Bronchial epithelial cell (primary cell): ENCODE results near the gene ZFAND6. TPM values are rescaled to one million over a fixed set of nuclear protein-coding genes. Genes with fewer than 3 reads are reported as not detected.

ENCODE experiments used
- DNase-seq: peaks from one replicate; pipeline ENCODE4 v3.0.0-alpha.2; 2010; ENCODE audit warnings: low read depth
- FAIRE-seq: peaks from 2 replicates; lab custom pipeline; 2011; peaks lifted over from hg19 to GRCh38; lab: Jason Lieb, UNC
- H3K27me3 ChIP-seq: 2 replicates; pipeline ENCODE4 v1.5.1; 2011; ENCODE audit warnings: low read length; ENCODE audit not compliant: control insufficient read depth, insufficient read depth
- H3K36me3 ChIP-seq: 2 replicates; pipeline ENCODE4 v1.5.1; 2011; ENCODE audit warnings: low read length; ENCODE audit not compliant: control insufficient read depth, insufficient read depth
- H3K4me3 ChIP-seq: 2 replicates; pipeline ENCODE4 v1.5.1; 2011; ENCODE audit warnings: mild to moderate bottlenecking, low read depth, low read length, control low read depth
- CTCF ChIP-seq: IDR thresholded peaks from 2 replicates; pipeline ENCODE4 v1.5.1; 2011; ENCODE audit warnings: mild to moderate bottlenecking, moderate library complexity, low read length, control low read depth, inconsistent platforms; ENCODE audit not compliant: insufficient read depth, severe bottlenecking
- total RNA-seq: library from RNA; depleted of rRNA; stranded (reverse); fragments of >200 nt; gene quantifications from 2 replicates; pipeline ENCODE4 v1.2.1, GENCODE V29; 2014

ZFAND6 gene
- total RNA-seq, 1 donor from 2014 or later = 186 TPM

- Histone ChIP-seq H3K4me3 (no peak overlapping the region), H3K27me3 (no peaks in the 10 kb centered on the region), H3K36me3 (peaks cover 18% of the 10 kb centered on the region)
- TF ChIP-seq CTCF = no peak
- DNase-seq = no peak
- FAIRE-seq = no peak
These were observed 125.1 kb downstream of the ZFAND6 start for GRCh38 chr15:80184554-80184953.

DNA sequence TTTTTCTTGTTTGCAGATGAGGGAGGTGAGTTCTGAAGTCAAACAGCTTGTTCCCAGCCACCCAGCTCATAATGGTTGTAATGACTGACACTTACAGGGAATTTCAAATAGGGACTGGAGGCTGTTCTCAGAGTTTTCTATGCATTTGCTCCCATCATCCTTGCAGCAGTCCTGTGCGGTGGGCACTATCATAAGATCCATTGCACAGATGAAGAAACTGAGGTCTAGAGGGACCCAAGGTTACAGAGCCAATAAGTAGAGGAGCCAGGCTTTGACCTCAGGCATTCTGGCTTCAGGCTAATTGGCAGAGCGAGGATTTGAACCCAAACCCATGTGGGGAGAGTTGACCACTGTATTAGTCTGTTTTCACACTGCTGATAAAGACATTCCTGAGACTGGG, 125.7 kb downstream of the ZFAND6 start:
- no peak for TF ChIP-seq CTCF
- Histone ChIP-seq H3K36me3 (peaks cover 16% of the 10 kb centered on the region), H3K4me3 (no peak overlapping the region), H3K27me3 (no peaks in the 10 kb centered on the region)
- FAIRE-seq (no peak), DNase-seq (no peak)

- Histone ChIP-seq H3K27me3 (no peaks in the 10 kb centered on the region), H3K4me3 (no peak overlapping the region), H3K36me3 (peaks cover 12% of the 10 kb centered on the region)
- FAIRE-seq = no peak
- no peak for TF ChIP-seq CTCF
- DNase-seq = no peak
These were observed 126.6 kb downstream of the ZFAND6 start for GRCh38 chr15:80186066-80186465.

- H3K36me3 ChIP-seq = peaks cover 8% of the 10 kb centered on the region
- H3K27me3 ChIP-seq = no peaks in the 10 kb centered on the region
- H3K4me3 ChIP-seq = no peak overlapping the region
- TF ChIP-seq CTCF = no peak
- FAIRE-seq (no peak), DNase-seq (no peak)
These were observed 127.1 kb downstream of the ZFAND6 start for GRCh38 chr15:80186597-80186996.

Other genes with a start within 250 kb of the ZFAND6 start
- gene MTHFS, start 162.7 kb upstream of the ZFAND6 start, total RNA-seq = 32.5 and 33.4 TPM in 2 replicates
- gene BCL2A1, start 88.5 kb upstream of the ZFAND6 start, total RNA-seq = 0.26 and 0.38 TPM in 2 replicates
- gene FAH, start 93.3 kb downstream of the ZFAND6 start, total RNA-seq = 21.6 and 23.4 TPM in 2 replicates
- gene CTXND1, start 192.5 kb downstream of the ZFAND6 start, total RNA-seq = not detected in 2 replicates